Measurements from ENCODE around the gene FBXO11.

The FBXO11 gene

DNA sequence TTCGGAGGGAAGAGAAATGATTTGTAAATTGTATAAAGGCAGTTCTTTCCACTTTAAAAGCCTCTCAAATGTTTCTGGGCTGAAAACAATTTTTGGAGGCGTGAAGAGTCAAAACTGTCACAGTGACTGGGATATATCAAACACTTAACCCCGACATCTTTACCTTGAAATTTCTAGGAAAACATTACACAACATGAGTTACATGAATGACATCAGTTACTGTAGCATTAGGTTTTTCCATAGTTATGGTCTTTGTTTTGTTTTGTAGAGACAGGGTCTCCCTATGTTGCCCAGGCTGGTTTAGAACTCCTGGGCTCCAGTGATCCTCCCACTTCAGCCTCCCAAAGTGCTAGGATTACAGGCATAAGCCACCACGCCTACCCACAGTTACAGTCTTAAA is 97.7 kb downstream of the FBXO11 start:
- TF ChIP-seq TCF12 (IDR thresholded peaks at IDR 0.05; ENCODE audit: low read depth) (no peak), EP300 (IDR thresholded peaks at IDR 0.05; ENCODE audit: borderline replicate concordance) (no peak), FOXM1 (IDR thresholded peaks at IDR 0.05; ENCODE audit: borderline replicate concordance, low read depth) (no peak), CEBPB (IDR thresholded peaks at IDR 0.05) (no peak), ZBTB7A (IDR thresholded peaks at IDR 0.05; ENCODE audit: low read depth) (no peak), YY1 (IDR thresholded peaks at IDR 0.05; ENCODE audit: low read depth) (no peak), RAD21 (IDR thresholded peaks at IDR 0.05; ENCODE audit: low read depth) (no peak), EGR1 (IDR thresholded peaks at IDR 0.05) (no peak)
- TF ChIP-seq, protein P1, sequence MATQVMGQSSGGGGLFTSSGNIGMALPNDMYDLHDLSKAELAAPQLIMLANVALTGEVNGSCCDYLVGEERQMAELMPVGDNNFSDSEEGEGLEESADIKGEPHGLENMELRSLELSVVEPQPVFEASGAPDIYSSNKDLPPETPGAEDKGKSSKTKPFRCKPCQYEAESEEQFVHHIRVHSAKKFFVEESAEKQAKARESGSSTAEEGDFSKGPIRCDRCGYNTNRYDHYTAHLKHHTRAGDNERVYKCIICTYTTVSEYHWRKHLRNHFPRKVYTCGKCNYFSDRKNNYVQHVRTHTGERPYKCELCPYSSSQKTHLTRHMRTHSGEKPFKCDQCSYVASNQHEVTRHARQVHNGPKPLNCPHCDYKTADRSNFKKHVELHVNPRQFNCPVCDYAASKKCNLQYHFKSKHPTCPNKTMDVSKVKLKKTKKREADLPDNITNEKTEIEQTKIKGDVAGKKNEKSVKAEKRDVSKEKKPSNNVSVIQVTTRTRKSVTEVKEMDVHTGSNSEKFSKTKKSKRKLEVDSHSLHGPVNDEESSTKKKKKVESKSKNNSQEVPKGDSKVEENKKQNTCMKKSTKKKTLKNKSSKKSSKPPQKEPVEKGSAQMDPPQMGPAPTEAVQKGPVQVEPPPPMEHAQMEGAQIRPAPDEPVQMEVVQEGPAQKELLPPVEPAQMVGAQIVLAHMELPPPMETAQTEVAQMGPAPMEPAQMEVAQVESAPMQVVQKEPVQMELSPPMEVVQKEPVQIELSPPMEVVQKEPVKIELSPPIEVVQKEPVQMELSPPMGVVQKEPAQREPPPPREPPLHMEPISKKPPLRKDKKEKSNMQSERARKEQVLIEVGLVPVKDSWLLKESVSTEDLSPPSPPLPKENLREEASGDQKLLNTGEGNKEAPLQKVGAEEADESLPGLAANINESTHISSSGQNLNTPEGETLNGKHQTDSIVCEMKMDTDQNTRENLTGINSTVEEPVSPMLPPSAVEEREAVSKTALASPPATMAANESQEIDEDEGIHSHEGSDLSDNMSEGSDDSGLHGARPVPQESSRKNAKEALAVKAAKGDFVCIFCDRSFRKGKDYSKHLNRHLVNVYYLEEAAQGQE (IDR thresholded peaks at IDR 0.05; ENCODE audit: low read depth), result no peak
- TF ChIP-seq, protein P2, sequence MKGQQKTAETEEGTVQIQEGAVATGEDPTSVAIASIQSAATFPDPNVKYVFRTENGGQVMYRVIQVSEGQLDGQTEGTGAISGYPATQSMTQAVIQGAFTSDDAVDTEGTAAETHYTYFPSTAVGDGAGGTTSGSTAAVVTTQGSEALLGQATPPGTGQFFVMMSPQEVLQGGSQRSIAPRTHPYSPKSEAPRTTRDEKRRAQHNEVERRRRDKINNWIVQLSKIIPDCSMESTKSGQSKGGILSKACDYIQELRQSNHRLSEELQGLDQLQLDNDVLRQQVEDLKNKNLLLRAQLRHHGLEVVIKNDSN (IDR thresholded peaks at IDR 0.05), result no peak
- TF ChIP-seq, protein P3, sequence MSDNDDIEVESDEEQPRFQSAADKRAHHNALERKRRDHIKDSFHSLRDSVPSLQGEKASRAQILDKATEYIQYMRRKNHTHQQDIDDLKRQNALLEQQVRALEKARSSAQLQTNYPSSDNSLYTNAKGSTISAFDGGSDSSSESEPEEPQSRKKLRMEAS (IDR thresholded peaks at IDR 0.05), result no peak

DNA sequence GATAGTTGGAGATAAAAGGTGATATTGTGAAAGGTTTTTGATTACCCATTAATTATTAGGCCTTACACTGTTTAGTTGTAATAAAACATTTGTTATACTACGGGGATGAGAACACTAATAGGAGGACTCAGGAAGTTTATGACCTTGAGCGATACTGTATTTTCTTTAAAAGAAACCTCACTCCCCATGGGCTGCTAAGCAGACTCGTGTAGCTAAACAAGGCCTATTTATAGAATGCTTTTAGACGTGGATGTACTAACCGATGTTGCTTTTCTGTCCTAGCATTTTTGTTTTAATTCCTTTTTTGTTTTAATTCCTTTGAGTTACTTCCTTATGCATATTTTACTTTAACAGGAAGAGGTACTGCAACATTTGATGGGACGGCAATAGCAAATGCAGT is 100.4 kb downstream of the FBXO11 start:
- no peak for TF ChIP-seq ZBTB7A (IDR thresholded peaks at IDR 0.05; ENCODE audit: low read depth)
- no peak for TF ChIP-seq CEBPB (IDR thresholded peaks at IDR 0.05)
- TF ChIP-seq TAF1 (IDR thresholded peaks at IDR 0.05; ENCODE audit: low read depth), result no peak
- TF ChIP-seq, protein P2 (IDR thresholded peaks at IDR 0.05), result no peak
- no peak for TF ChIP-seq TCF12 (IDR thresholded peaks at IDR 0.05; ENCODE audit: low read depth)
- TF ChIP-seq NFIC (IDR thresholded peaks at IDR 0.05), result no peak
- TF ChIP-seq RAD21 (IDR thresholded peaks at IDR 0.05; ENCODE audit: low read depth), result no peak
- TF ChIP-seq, protein P3 (IDR thresholded peaks at IDR 0.05), result no peak
- TF ChIP-seq TEAD4 (IDR thresholded peaks at IDR 0.05), result no peak
- TF ChIP-seq YY1 (IDR thresholded peaks at IDR 0.05; ENCODE audit: low read depth), result no peak
- TF ChIP-seq EP300 (IDR thresholded peaks at IDR 0.05; ENCODE audit: borderline replicate concordance), result no peak
- TF ChIP-seq, protein P1 (IDR thresholded peaks at IDR 0.05; ENCODE audit: low read depth), result no peak
- TF ChIP-seq FOXM1 (IDR thresholded peaks at IDR 0.05; ENCODE audit: borderline replicate concordance, low read depth), result no peak
- TF ChIP-seq CREB1 (IDR thresholded peaks at IDR 0.05; ENCODE audit: low read depth), result no peak
- no peak for TF ChIP-seq EGR1 (IDR thresholded peaks at IDR 0.05)

DNA sequence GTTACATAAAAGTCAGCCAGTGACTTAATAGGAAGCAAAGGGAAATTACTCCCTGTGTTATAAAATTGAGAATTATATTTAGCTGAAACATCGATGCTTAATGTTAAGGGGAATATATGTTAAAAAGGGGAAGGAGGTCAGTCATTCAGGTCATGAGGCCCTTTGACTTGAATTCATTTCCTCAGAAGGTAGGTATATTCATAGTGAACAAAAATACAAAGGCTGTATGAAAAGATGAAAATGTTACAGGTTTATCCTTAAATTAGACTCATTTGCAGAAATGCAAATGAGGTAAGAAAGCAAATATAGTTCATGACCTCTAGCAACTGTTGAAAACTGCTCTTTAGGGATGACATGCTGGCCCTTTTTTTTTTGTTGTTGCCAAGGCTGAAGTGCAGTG is 102.5 kb downstream of the FBXO11 start:
- no peak for TF ChIP-seq NFIC (IDR thresholded peaks at IDR 0.05)
- TF ChIP-seq EP300 (IDR thresholded peaks at IDR 0.05; ENCODE audit: borderline replicate concordance), result no peak
- TF ChIP-seq RAD21 (IDR thresholded peaks at IDR 0.05; ENCODE audit: low read depth), result no peak
- TF ChIP-seq, protein P2 (IDR thresholded peaks at IDR 0.05), result no peak
- no peak for TF ChIP-seq TCF12 (IDR thresholded peaks at IDR 0.05; ENCODE audit: low read depth)
- no peak for TF ChIP-seq TAF1 (IDR thresholded peaks at IDR 0.05; ENCODE audit: low read depth)
- TF ChIP-seq YY1 (IDR thresholded peaks at IDR 0.05; ENCODE audit: low read depth), result no peak
- no peak for TF ChIP-seq EGR1 (IDR thresholded peaks at IDR 0.05)
- TF ChIP-seq CEBPB (IDR thresholded peaks at IDR 0.05), result no peak
- no peak for TF ChIP-seq CREB1 (IDR thresholded peaks at IDR 0.05; ENCODE audit: low read depth)
- TF ChIP-seq, protein P3 (IDR thresholded peaks at IDR 0.05), result no peak
- no peak for TF ChIP-seq FOXM1 (IDR thresholded peaks at IDR 0.05; ENCODE audit: borderline replicate concordance, low read depth)
- no peak for TF ChIP-seq TEAD4 (IDR thresholded peaks at IDR 0.05)
- TF ChIP-seq, protein P1 (IDR thresholded peaks at IDR 0.05; ENCODE audit: low read depth), result no peak
- TF ChIP-seq ZBTB7A (IDR thresholded peaks at IDR 0.05; ENCODE audit: low read depth), result no peak

DNA sequence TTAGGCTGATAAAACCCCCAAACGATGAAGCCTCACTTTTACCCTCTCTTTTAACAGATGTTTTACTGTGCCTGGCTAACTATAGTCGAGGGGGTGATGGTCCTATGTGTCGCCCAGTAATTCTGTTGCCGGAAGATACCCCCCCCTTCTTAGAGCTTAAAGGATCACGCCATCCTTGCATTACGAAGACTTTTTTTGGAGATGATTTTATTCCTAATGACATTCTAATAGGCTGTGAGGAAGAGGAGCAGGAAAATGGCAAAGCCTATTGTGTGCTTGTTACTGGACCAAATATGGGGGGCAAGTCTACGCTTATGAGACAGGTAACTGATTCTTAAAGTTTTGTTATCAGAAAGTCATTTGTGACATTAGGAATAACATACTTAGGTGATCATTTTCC is 102.9 kb downstream of the FBXO11 start:
- TF ChIP-seq CREB1 (IDR thresholded peaks at IDR 0.05; ENCODE audit: low read depth) (no peak), TAF1 (IDR thresholded peaks at IDR 0.05; ENCODE audit: low read depth) (no peak), EP300 (IDR thresholded peaks at IDR 0.05; ENCODE audit: borderline replicate concordance) (no peak)

Measured in Ishikawa (cell line).